DMS79 treated with DMSO at 0.1 percent for 48 hours (cell line): ENCODE measurements around the gene PTPRQ.

ENCODE experiments used
- DNase-seq: peaks from one replicate; lab custom pipeline; 2025; lab: John Stamatoyannopoulos, UW

The PTPRQ gene

GRCh38 chr12:80567401-80567800, 123.4 kb downstream of the PTPRQ start:
- DNase-seq, result no peak

- no peak for DNase-seq
Measured at GRCh38 chr12:80576641-80577418, 132.8 kb downstream of the PTPRQ start.

GRCh38 chr12:80580254-80580653, 136.2 kb downstream of the PTPRQ start:
- DNase-seq, result no peak

GRCh38 chr12:80581783-80582182, 137.7 kb downstream of the PTPRQ start:
- DNase-seq, result no peak

GRCh38 chr12:80582431-80582830, 138.4 kb downstream of the PTPRQ start:
- no peak for DNase-seq

- DNase-seq, result no peak
Measured at GRCh38 chr12:80589077-80589476, 145.0 kb downstream of the PTPRQ start.

GRCh38 chr12:80590085-80590484, 146.1 kb downstream of the PTPRQ start:
- no peak for DNase-seq

GRCh38 chr12:80593766-80594165, 149.7 kb downstream of the PTPRQ start:
- no peak for DNase-seq

- DNase-seq, result no peak
Measured at GRCh38 chr12:80596509-80596908, 152.5 kb downstream of the PTPRQ start.

GRCh38 chr12:80598004-80598606, 154.1 kb downstream of the PTPRQ start:
- DNase-seq, result no peak

GRCh38 chr12:80602455-80602854, 158.4 kb downstream of the PTPRQ start:
- no peak for DNase-seq

- no peak for DNase-seq
Measured at GRCh38 chr12:80607361-80608135, 163.5 kb downstream of the PTPRQ start.

GRCh38 chr12:80617733-80618132, 173.7 kb downstream of the PTPRQ start:
- no peak for DNase-seq

- DNase-seq, result no peak
Measured at GRCh38 chr12:80620281-80620680, 176.2 kb downstream of the PTPRQ start.

- no peak for DNase-seq
Measured at GRCh38 chr12:80622271-80622670, 178.2 kb downstream of the PTPRQ start.

- DNase-seq, result no peak
Measured at GRCh38 chr12:80625051-80625450, 181.0 kb downstream of the PTPRQ start.

GRCh38 chr12:80625901-80626300, 181.9 kb downstream of the PTPRQ start:
- DNase-seq, result no peak

- DNase-seq, result no peak
Measured at GRCh38 chr12:80627782-80628181, 183.7 kb downstream of the PTPRQ start.

GRCh38 chr12:80632835-80633234, 188.8 kb downstream of the PTPRQ start:
- no peak for DNase-seq

GRCh38 chr12:80634903-80635302, 190.9 kb downstream of the PTPRQ start:
- no peak for DNase-seq

GRCh38 chr12:80636832-80637231, 192.8 kb downstream of the PTPRQ start:
- no peak for DNase-seq

- DNase-seq, result no peak
Measured at GRCh38 chr12:80641936-80642335, 197.9 kb downstream of the PTPRQ start.

GRCh38 chr12:80643961-80644360, 199.9 kb downstream of the PTPRQ start:
- no peak for DNase-seq
